Choroid plexus epithelial cell (primary cell): ENCODE data around the gene ZNF679.
"Not testable (repeated sequence)": the region's sequence is repeated elsewhere in the genome, so short reads cannot be mapped to it uniquely, and the experiment has no call there.

Experiments
- DNase-seq: peaks from one replicate; pipeline ENCODE4 v3.0.0-alpha.2; 2010; ENCODE audit warnings: low read depth
- H3K4me3 ChIP-seq: 2 replicates; pipeline ENCODE4 v1.5.1; 2011; ENCODE audit warnings: low read depth, mild to moderate bottlenecking, control low read depth, low read length, moderate library complexity
- TF ChIP-seq, protein P1 (sequence below): conservative IDR thresholded peaks from 2 replicates; pipeline ENCODE4 v1.5.1; 2011; ENCODE audit warnings: low read depth, mild to moderate bottlenecking, control low read depth, inconsistent platforms, low read length, moderate library complexity

The ZNF679 gene

DNA sequence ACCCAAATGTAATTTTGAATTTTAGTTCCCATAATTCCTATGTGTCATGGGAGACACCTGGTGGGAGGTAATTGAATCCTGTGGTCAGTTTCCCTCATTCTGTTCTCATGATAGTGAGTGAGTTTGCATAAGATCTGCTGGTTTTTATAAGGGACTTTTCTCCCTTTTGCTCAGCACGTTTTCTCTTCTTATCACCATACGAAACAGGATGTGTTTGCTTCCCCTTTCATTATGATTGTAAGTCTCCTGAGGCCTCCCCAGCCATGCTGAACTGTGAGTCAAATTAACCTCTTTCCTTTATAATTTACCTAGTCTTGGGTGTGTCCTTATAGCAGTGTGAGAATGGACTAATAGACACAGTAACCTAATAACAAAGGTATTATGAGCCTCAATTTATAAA lies 49.4 kb downstream of the ZNF679 start:
- DNase-seq = no peak
- TF ChIP-seq, protein P1, sequence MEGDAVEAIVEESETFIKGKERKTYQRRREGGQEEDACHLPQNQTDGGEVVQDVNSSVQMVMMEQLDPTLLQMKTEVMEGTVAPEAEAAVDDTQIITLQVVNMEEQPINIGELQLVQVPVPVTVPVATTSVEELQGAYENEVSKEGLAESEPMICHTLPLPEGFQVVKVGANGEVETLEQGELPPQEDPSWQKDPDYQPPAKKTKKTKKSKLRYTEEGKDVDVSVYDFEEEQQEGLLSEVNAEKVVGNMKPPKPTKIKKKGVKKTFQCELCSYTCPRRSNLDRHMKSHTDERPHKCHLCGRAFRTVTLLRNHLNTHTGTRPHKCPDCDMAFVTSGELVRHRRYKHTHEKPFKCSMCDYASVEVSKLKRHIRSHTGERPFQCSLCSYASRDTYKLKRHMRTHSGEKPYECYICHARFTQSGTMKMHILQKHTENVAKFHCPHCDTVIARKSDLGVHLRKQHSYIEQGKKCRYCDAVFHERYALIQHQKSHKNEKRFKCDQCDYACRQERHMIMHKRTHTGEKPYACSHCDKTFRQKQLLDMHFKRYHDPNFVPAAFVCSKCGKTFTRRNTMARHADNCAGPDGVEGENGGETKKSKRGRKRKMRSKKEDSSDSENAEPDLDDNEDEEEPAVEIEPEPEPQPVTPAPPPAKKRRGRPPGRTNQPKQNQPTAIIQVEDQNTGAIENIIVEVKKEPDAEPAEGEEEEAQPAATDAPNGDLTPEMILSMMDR = no peak
- no peak overlapping the region for H3K4me3 ChIP-seq

DNA sequence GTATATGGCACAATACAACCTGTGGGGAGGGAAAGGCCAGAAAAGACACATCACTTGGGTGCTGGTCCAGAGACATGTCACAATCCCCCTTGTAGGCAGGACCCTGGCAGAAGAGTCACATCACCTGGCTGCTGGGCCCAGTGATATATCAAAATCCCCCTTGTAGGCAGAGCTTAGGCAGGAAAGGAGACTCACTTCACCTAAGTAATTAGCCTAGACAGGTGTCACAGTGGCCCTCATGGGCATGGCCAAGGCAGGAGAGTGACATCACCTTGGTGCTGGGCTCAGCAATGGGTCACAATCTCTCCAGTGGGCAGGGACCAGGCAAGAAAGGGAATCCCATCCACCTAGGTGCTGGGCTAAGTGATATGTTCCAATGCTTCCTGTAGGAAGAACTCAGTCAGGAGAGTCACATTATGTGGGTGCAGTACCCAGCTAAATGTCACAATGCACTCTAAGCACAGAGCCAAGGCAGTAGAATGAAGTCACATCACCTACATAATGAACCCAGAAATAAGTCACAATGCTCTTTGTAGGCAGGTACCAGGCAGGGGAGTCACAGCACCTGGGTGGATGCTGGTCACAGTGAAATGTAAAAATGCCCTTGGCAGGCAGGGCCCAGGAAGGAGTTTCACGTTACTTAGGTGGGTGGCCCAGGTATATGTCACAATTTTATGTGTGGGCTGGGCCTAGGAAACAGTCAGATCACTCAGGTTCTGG lies 66.6 kb downstream of the ZNF679 start:
- TF ChIP-seq, protein P1 = no peak
- H3K4me3 ChIP-seq = no peak overlapping the region
- no peak for DNase-seq

DNA sequence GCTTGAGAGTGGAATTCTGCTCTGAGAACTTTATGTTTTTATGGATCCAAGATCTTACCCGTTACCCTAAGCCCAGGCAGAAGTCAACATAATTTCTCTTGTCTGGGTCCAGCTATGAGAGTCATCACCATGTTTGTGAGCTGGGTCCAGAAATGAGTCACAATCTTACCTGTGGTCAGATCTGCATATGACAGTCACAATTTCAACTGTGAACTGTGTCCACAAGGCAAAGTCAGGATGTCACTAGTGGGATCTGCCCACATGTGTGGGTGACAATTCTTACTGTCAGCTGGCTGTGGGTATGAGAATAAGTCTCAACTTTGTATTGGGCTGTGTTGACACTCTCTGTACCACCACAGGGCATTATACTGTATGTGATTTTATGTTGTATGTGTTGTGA lies 69.1 kb downstream of the ZNF679 start:
- not testable (repeated sequence) for DNase-seq, H3K4me3 ChIP-seq

DNA sequence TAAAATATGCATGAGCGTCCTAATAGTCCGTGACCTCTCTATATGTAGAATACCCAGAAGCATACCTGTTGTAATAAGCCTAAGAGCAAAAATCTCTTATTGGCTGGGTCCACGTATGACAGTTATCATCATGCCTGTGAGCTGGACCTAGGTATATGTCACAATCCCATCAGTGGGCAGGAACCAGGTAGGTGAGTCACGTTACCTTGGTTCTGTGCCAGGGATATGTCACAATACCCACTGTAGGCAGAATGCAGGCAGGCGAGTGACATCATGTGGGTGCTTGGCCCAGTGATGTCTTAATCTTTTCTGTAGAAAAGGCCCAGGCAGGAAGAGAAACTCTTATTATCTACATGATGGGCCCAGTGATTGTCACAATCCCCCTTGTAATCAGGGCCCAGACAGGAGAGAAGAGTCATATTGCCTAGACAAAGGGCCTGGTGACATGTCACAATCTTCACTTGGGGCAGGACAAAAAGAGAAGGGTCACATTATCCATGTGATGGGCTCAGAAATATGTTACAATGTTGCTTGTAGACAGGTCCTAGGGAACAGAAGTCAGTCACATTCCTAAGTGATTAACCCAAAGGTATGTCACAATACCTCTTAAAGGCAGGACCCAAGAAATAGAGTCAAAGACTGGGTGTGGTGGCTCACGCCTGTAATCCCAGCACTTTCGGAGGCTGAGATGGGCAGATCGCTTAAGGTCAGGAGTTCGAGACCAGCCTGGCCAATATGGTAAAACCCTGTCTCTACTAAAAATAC lies 72.5 kb downstream of the ZNF679 start:
- TF ChIP-seq, protein P1 = no peak
- no peak for DNase-seq
- H3K4me3 ChIP-seq = no peak overlapping the region

DNA sequence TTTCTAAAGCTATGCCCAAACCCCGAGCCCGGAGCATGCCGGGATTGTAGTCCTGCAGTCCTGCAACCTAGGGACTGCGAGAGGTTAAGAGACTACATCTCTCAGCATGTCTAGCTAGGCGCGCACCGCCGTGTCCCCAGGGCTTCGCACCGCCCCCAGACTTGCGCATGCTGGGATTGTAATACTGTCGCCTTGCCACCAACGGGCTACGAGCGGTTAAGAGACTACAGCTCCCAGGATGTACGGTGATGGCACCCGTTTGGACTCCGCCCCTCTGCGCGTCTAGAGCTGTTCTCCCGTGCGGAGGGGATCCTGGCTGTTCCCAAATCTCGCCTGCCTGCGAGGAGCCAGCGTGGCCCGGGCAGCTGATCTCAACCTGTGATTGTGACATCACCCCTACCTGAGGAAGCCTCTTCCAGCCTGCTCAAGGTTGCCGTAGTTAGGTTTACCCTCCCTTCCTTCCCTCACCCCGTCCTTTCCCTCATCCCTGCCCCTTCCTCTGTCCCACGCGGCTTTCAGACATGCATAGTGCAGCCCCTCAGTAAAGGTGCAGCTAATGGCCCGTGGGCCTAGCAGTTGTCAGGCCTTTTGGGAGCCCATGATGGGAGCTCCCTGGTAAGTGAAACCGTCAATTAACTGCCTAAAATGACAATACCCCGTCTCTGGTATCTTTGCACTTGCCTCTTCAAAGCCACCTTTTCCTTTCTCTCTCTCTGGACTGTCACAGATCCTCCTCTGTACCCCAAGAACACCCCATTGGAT lies 79.2 kb downstream of the ZNF679 start:
- peak overlapping the region; percentile 86 for H3K4me3 ChIP-seq
- TF ChIP-seq, protein P1 = no peak
- DNase-seq = peak; percentile 82

DNA sequence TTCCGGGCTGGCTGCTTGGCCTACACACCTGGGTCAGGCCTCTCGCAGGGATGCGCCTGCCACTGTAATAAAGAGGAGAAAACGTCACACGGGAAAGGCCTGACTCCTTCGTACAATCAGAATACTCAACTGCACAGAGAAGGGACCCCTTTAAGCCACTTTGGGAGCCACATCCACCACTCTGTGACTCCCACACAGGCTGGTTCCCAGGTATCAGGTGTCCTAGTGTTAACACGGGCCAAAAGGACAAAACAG lies 79.7 kb downstream of the ZNF679 start:
- TF ChIP-seq, protein P1 = no peak
- no peak for DNase-seq
- H3K4me3 ChIP-seq = peak overlapping the region; percentile 86

DNA sequence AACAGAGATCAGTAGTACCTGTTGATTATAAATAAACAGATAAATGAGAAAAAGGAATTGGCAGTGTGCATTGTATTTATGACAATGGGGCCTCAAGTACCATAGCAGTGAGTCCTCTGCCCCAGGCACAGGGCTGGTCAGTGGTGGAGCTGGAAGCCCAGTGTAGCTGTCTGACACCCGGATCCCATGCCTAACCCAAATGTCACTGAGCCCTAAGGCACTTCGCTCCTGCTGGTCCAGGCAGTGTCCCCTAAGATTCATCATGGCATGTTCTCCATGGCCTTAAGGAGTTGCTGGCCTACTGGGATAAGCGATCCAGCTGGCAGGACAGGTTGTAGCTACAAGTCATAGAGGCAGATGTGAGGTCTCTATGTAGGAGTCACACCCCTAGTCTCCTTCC lies 82.2 kb downstream of the ZNF679 start:
- no peak overlapping the region for H3K4me3 ChIP-seq
- no peak for DNase-seq
- TF ChIP-seq, protein P1 = no peak
